NCI-H345 (cell line): ENCODE data around the gene ANXA6.

Source experiments
- DNase-seq: peaks from one replicate; lab custom pipeline; 2025; lab: John Stamatoyannopoulos, UW

Gene ANXA6

GRCh38 chr5:151080613-151081430, 76.8 kb downstream of the ANXA6 start, which contains the start of gene TNIP1:
Gene TNIP1 (minus strand): TSS chr5:151081034. CDS start chr5:151065095, 15,939 bp downstream.
- DNase-seq = peak; percentile 88

GRCh38 chr5:151079838-151080612, 77.6 kb downstream of the ANXA6 start:
- no peak for DNase-seq

- no peak for DNase-seq
These were observed 78.9 kb downstream of the ANXA6 start for GRCh38 chr5:151078490-151079262.

- no peak for DNase-seq
These were observed 79.6 kb downstream of the ANXA6 start for GRCh38 chr5:151077967-151078366.

GRCh38 chr5:151077419-151077818, 80.2 kb downstream of the ANXA6 start:
- DNase-seq = no peak

DNA sequence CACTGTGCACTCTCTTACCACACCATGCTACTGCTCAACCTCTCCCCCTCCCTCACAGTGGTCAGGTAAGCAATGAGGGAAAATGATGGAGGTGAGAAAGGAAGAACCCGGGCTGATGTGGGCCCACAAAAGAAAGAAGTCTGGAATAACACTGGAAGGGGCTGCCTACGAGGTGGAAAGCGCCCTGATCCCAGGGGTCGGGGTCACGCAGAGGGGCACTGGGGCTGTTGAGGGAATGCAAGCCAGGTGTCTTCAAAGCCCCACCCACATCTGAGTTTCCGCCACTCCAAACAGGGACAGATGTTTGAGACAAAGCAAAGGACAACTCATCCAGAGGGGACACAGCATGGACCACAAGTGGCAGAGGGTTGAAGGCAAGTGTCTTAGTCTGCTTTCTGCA, 81.0 kb downstream of the ANXA6 start:
- no peak for DNase-seq

DNA sequence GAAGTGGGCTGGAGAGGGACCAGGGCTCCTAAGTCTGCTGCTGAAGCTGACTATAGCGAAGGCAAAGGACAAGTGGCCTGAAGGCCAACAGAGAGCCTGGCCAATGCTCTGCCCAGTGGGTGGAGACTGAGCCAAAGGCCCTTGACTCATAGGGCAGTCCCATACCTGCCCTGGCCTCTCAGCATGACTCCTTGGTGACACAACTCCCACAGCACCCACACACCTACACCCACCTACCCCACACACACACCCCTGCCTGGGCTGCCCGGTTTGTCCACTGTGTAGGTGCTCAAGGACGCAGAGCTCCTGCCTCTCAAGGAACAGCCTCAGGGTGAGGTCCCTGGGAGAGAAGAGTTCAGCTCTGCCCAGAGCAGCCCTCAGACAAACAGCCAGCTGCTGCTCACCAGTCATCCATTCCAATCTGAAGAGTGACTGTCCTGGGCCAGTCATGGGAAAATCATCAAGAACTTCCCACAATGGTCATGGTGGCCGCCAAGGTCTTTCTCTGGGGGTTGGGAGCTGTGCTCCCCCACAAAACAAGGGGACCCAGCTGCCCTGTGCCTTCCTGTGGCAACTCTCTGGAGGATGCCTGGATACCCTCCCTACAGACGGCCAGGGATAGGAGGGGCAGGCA, 81.8 kb downstream of the ANXA6 start:
- DNase-seq = no peak

DNA sequence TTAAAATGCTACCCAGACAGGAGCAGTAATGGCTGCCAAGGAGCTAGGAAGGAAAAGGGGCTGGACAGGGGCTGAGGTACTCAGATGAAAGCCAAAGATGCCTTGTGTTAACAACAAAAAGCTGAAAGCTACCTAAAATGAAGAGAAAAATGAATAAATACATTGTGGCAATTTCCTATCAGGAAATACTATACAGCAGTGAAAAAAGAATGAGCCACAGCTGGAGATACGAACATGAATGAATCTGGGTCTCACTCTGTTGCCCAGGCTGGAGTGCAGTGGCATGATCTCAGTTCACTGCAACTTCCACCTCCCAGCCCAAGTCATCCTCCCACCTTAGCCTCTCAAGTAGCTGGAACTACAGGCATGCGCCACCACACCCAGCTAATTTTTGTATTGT, 83.0 kb downstream of the ANXA6 start:
- no peak for DNase-seq

DNA sequence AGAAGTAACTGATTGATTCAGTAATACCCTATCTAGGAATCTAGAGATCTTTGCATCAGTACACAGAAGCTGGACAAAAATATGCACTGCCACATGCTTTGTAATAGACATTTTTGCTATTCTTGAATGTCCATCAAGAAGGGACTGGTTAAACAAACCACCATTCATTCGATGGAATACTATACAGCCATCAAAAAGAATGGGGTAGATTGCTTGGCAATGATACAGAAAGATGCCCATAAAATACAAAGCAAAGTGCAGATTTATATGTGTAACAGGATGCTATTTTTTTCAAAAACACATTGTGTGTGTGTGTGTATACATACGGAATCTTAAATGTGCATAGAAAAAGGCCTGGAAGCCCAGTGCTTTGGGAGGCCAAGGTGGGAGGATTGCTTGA, 84.3 kb downstream of the ANXA6 start:
- no peak for DNase-seq

DNA sequence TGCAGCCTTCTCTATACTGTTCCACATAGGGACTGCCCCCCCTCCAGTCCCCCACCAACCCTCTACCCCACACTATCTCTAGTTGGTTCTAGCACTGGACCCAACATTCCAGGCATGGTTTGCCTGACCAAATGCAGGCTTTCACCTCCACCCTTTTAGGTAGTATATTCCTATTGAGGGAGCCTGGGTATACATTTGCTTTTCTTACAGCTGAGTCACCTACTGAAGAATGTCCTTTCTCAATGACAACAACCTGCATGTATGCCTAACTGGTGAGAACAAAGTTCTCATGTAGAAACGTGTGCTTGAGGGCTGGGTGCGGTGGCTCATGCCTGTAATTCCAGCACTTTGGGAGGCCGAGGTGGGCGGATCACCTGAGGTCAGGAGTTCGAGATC, 85.0 kb downstream of the ANXA6 start:
- no peak for DNase-seq

DNA sequence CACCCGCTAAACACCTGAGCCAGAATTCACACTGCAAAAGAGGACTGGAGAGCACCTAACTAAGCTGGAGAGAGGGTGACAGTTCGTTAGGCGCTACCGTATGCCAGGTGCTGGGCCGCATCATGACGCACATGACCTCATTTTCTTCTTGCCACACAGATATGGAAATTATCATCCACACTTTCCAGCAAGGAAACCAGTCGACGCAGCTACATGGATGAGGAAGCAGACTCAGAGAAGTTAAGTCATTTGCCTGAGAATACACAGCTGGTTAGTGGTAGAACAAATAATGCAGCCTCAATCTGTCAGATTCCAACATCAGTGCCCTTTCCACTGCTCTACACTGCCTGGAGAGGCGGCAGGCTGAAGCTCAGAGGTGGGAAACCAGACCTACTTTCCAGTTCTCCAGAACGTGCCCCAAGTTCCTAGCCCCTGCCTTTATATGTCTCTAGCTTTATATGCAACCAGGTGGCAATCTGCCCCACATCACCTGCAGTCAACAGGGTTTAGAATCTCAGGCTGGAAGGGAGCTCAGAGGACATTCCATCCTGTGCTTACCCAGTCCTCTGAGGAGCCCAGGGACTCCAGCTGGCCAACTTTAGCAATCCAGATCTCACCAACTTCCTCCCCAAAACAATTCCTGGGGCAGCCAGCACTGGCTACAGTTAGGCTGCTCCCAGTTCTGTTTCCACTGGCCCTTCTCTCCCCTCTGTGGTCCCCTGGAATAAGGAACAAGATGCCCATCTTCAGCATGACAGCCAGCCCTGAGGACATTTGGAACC, 85.5 kb downstream of the ANXA6 start:
- no peak for DNase-seq

DNA sequence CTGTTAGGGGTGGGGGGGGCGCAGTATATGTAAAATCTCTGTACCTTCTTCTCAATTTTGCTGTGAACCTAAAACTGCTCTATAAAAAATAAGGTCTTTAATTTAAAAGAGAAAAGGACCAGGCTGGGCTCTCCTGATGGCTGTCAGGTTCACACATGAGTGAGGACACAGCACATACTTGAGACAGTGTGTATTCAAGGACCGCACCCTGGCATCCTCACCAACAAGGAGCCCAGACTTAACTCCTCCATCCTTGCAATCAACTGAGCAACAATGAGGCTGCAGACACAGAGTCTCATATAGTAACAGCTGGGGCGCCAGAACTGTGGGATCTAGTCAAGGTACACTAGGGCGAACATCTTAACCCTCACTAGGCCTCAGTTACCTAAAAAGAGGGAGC, 86.6 kb downstream of the ANXA6 start:
- DNase-seq = no peak

DNA sequence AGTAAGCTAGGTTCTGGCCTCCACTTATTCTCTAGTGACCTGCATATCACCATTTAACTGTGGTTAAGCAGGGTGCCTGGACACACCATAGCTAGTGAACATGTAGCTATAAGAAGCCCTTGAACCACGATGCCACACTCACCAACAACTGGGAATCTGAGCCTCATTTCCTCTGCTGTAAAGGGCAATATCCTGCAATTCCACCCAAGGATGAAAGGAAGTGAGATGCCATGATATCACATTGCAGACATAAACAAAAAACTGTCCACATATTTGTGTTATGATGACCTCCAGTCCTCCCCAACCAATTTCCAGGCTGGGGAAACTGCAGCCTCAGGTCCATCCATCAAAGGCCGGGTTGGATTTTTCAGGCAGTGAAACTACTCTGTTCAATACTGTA, 87.1 kb downstream of the ANXA6 start:
- no peak for DNase-seq

GRCh38 chr5:151068433-151069197, 89.0 kb downstream of the ANXA6 start:
- peak; percentile 49 for DNase-seq

GRCh38 chr5:151067632-151068432, 89.7 kb downstream of the ANXA6 start:
- DNase-seq = no peak

GRCh38 chr5:151066920-151067319, 90.7 kb downstream of the ANXA6 start:
- no peak for DNase-seq

- DNase-seq = no peak
These were observed 92.0 kb downstream of the ANXA6 start for GRCh38 chr5:151065609-151066008.

DNA sequence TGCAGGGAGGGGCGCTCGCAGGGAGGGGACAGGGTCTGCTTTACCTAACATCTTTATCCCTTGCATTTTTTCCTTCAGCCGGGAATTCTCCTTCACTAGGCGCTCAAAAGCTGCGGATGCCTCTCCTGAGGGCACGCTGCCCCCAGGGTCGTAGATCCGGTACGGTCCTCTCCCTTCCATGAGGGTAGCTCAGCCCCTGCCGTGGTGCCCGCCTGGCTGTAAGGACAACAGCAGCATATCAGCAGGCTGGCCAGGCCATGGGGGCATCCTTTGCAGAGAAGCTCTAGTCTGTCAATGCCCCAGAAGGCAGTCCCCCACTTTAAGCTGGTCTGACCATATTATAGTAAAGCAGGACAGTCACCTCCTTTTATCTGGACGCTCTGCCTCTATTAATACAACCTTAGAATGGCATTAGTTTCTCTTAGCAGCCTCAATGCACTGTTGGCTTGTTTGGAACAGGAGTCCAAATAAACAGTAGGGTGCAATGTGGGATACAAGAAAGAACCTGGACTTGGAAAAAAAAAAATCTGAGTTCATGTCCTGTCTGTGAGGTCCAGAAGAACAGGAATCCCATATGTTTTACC, 92.6 kb downstream of the ANXA6 start:
- no peak for DNase-seq
